GM19395 (cell line): ENCODE results near the gene MAP3K20.
A peak's percentile ranks its signal among the peaks of the same experiment; 100 is the strongest.
"Not testable (repeated sequence)": the region's sequence is repeated elsewhere in the genome, so short reads cannot be mapped to it uniquely, and the experiment has no call there.

Source experiments
- ATAC-seq: cut with Tn5 transposase; IDR thresholded peaks from one replicate; pipeline ENCODE4 v1.9.1; 2021; ENCODE audit warnings: mild to moderate bottlenecking, moderate library complexity; ENCODE audit not compliant: unreplicated experiment

Gene MAP3K20

DNA sequence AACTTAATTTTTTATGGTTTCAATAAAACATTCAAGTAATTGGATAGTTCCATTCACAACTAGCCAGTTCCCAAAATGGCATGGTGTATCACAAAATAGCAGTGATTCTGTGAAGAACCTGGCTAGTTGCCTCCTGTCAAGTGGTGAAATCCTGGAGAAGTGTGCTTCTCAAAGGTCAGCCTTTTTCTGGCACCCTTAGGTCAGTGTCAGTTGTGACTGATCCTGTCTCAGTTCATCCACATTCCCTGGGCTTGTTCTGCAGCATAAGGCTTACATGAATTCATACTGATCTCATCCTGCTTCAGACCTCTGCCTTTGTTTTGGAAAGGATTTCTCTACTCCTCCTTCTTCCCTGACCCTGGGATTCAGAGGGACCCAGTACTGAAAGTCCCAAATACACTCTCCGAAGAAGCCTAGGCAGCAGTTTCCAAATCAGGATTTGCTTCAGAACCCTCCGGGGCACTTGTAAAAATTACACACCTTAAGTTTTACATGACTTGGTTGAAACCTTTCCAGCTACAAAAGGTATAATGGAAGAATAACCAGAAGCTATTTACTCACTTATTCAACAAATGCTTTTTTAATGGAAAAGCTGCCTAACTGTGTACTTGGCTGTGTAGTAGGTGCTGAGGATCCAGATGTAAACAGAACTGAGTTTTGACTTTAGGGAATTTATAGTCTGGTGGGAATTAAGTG is 11.0 kb downstream of the MAP3K20 start:
- no peak for ATAC-seq

- ATAC-seq = no peak
Measured at GRCh38 chr2:173087214-173087581, 11.6 kb downstream of the MAP3K20 start.

- ATAC-seq = no peak
Measured at GRCh38 chr2:173087793-173088496, 12.3 kb downstream of the MAP3K20 start.

- ATAC-seq = no peak
Measured at GRCh38 chr2:173090276-173090877, 14.7 kb downstream of the MAP3K20 start.

DNA sequence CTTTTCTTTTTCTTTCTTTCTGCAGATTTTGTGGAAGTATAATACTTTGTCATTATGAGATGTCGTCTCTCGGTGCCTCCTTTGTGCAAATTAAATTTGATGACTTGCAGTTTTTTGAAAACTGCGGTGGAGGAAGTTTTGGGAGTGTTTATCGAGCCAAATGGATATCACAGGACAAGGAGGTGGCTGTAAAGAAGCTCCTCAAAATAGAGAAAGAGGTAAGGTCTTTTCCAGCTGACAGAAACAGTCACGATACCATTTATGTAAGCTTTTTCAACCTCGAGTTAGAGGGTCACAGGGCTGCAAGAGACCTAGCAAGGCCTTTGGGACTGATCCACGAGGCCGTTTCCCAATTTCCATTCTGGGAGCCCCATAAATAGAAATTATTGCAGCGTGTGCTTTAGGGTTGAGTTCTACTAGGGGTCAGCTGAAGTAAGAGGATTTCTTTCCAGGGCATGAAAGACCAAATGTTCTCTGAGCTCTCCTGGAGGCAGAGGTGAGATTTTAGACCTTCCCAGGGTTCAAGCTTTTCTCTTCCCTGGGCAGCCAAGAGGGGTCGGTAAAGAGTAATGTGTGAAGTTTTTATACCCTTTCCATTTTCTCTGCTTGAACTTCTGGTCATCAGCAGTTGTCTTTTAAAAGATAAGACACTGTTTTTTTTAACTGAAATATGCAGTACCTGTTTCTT is 15.5 kb downstream of the MAP3K20 start:
- ATAC-seq = no peak

DNA sequence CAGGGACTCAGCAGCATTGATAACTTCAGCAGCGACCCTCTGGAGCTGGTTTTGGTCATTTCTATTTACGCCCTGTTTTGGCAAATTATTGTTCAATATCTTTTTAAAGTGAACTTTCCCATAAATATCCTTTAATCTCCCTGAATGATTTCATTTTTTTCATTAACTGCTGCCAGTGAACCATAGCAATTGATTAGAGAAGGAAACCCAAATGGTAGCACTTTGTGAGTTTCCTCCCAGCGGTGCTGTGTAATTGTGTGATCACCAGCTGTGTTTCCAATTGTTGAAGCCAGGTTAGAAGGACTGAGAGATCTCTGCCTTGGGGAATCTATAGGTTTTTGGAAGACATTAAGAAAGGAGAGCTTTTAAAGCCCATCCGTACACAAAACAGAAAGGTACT is 16.3 kb downstream of the MAP3K20 start:
- no peak for ATAC-seq

GRCh38 chr2:173092844-173093402 is 17.3 kb downstream of the MAP3K20 start:
- ATAC-seq = no peak

- ATAC-seq = not testable (repeated sequence)
Measured at GRCh38 chr2:173093617-173094016, 18.0 kb downstream of the MAP3K20 start.

- ATAC-seq = no peak
Measured at GRCh38 chr2:173094731-173095130, 19.1 kb downstream of the MAP3K20 start.

GRCh38 chr2:173095356-173095755 is 19.7 kb downstream of the MAP3K20 start:
- no peak for ATAC-seq

- no peak for ATAC-seq
Measured at GRCh38 chr2:173099271-173099670, 23.6 kb downstream of the MAP3K20 start.

DNA sequence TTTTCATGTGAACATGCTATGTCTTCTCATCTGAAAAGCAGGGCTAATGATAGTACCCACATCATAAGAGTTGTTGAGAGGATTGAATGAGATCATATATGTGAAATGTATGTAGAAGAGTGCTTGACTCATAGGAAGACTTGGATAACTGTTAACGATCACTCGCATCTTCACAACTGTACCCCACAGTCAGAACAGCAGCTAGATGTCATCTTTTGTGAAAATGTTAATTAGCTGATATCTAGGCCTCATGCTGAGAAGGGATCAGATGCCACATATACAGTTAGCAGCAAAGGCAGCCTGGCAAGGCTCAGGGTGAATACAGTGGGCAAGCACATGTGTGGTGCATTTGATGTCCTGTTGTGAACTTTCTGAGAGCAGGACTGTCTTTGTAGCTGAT is 24.2 kb downstream of the MAP3K20 start:
- ATAC-seq = no peak

GRCh38 chr2:173101687-173102086 is 26.0 kb downstream of the MAP3K20 start:
- ATAC-seq = peak; percentile 78

GRCh38 chr2:173104156-173104555 is 28.5 kb downstream of the MAP3K20 start:
- ATAC-seq = no peak

- no peak for ATAC-seq
Measured at GRCh38 chr2:173106959-173107628, 31.4 kb downstream of the MAP3K20 start.

DNA sequence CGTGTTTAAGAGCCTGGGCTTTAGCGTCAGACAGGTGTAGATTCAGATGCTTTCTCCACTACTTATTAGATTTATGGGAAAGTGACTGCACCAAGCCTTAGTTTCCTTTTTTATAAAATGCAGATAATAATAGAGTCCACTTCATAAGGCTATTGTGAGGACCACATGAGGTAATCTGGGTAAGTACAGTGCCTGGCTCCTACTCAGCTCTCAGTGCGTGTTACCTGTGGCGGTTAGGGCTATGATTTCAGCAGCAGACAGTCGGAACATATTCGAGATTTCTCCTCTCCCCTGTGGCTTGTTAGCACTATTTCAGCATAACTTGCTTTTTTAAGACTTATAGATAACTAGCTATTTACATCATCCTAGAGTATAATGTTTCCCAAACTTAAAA is 32.0 kb downstream of the MAP3K20 start:
- ATAC-seq = no peak

- ATAC-seq = no peak
Measured at GRCh38 chr2:173109253-173110188, 33.9 kb downstream of the MAP3K20 start.

GRCh38 chr2:173117678-173118077 is 42.0 kb downstream of the MAP3K20 start:
- no peak for ATAC-seq

DNA sequence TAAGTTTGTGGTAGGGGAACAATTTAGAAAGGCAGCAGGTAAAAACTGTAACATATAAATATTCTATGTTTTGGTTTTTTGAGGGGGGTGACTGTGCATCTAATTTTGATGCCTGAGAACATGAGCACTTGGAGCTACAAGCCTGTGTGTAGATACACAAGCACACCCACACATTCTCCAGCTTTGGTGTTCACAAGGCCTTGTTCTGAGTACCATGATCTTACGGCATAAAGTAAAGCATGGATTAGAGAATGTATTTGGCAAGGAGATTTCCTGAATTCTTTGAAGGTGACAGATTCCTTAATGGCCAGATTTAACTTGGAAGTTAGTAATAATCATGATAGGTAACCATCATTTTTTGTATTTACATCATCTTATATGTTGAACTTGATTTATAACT is 42.7 kb downstream of the MAP3K20 start:
- no peak for ATAC-seq
